Left renal pelvis (tissue), 4 donors: ENCODE data around the gene ACTG2. TPM values are rescaled to one million over a fixed set of nuclear protein-coding genes. Genes with fewer than 3 reads are reported as not detected.

ENCODE experiments used
- DNase-seq, 4 donors: peaks; one replicate each; pipeline ENCODE4 v3.0.0-alpha.2; 2013; ENCODE audit warnings: low read depth in 4 of 4, low spot score in 3 of 4
- polyA plus RNA-seq, 4 donors: library from polyadenylated mRNA; unstranded; fragments of 120-200 nt; gene quantifications; one replicate each; pipeline ENCODE4 v1.2.1, GENCODE V29; 2013; ENCODE audit not compliant: insufficient read length in 4 of 4

The ACTG2 gene
- polyA plus RNA-seq, 4 donors = 0.64 to 2.3 (median 1.7) TPM

- no peak for DNase-seq
These were observed 18.9 kb downstream of the ACTG2 start for GRCh38 chr2:73911548-73912208.

GRCh38 chr2:73913414-73914054 lies 20.7 kb downstream of the ACTG2 start:
- no peak for DNase-seq

- DNase-seq = no peak
These were observed 21.9 kb downstream of the ACTG2 start for GRCh38 chr2:73914667-73915066.

GRCh38 chr2:73915437-73915993 lies 22.7 kb downstream of the ACTG2 start:
- no peak for DNase-seq

GRCh38 chr2:73916666-73917065 lies 23.9 kb downstream of the ACTG2 start:
- DNase-seq = no peak

- DNase-seq = no peak
These were observed 24.5 kb downstream of the ACTG2 start for GRCh38 chr2:73917296-73917695.

- DNase-seq = no peak
These were observed 24.9 kb downstream of the ACTG2 start for GRCh38 chr2:73917696-73918207.

- DNase-seq = no peak
These were observed 26.0 kb downstream of the ACTG2 start for GRCh38 chr2:73918856-73919255.

GRCh38 chr2:73919596-73920228 lies 26.9 kb downstream of the ACTG2 start:
- no peak for DNase-seq

- DNase-seq = no peak
These were observed 28.1 kb downstream of the ACTG2 start for GRCh38 chr2:73920577-73921545.

- DNase-seq = no peak
These were observed 28.8 kb downstream of the ACTG2 start for GRCh38 chr2:73921581-73921980.

GRCh38 chr2:73922681-73923080 lies 29.9 kb downstream of the ACTG2 start:
- no peak for DNase-seq

GRCh38 chr2:73925033-73925704 lies 32.4 kb downstream of the ACTG2 start:
- no peak for DNase-seq

GRCh38 chr2:73925853-73926492 lies 33.2 kb downstream of the ACTG2 start:
- DNase-seq = no peak

- DNase-seq = peak; percentile 97 to 99 (median 98)
These were observed 33.9 kb downstream of the ACTG2 start, which contains the start of gene DGUOK for GRCh38 chr2:73926493-73927327. Gene DGUOK, plus strand, starts transcription at chr2:73926880. Its CDS starts 31 bp downstream, at chr2:73926911.

- no peak for DNase-seq
These were observed 34.5 kb downstream of the ACTG2 start for GRCh38 chr2:73927344-73927743.

- no peak for DNase-seq
These were observed 36.1 kb downstream of the ACTG2 start for GRCh38 chr2:73928963-73929347.

- DNase-seq = no peak
These were observed 37.6 kb downstream of the ACTG2 start for GRCh38 chr2:73930386-73930785.
